ENCODE measurements around the gene MID1. TPM values are rescaled to one million over a fixed set of nuclear protein-coding genes. Genes with fewer than 3 reads are reported as not detected.

Gene MID1
- total RNA-seq, 2 experiments from 2014 or later: 0.61 to 1.1 TPM

DNA sequence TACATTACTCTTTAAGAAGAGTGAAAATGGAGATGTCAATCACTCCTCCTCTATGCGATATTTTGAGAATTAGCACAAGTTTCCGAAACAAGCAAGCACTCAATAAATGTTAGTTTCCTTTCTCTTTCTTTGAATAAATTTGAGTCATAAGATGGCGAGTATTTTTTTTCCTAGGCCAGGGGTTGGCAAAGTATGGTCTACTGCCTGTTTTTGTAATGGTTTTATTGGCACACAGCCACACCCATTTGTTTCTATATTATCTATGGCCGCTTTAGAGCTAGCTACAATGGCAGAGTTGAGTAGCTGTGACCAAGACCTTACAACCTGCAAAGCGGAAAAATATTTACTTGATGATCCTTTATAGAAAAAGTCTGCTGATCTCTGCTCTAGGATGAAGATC is 139.5 kb downstream of the MID1 start:
- no peaks in the 10 kb centered on the region for H3K9me3 Mint-ChIP-seq
- no peak for DNase-seq
- no peak for ATAC-seq
- H3K27me3 Mint-ChIP-seq: no peaks in the 10 kb centered on the region
- no peaks in the 10 kb centered on the region for H3K4me1 Mint-ChIP-seq (ENCODE audit: low read depth)
- intact Hi-C loops (cut with micrococcal nuclease): no loop called here
- H3K27ac Mint-ChIP-seq: no peak overlapping the region
- no peaks in the 10 kb centered on the region for H3K36me3 Mint-ChIP-seq (ENCODE audit: low read depth)
- TF ChIP-seq CTCF (IDR thresholded peaks at IDR 0.05): no peak
- ChIA-PET CTCF (no interaction called here), POLR2A (no interaction called here)
- no peak overlapping the region for H3K4me3 Mint-ChIP-seq

GRCh38 chrX:10479508-10479907 is 140.9 kb downstream of the MID1 start:
- intact Hi-C loops (cut with micrococcal nuclease): no loop called here
- Mint-ChIP-seq H3K4me3 (no peak overlapping the region), H3K9me3 (no peaks in the 10 kb centered on the region), H3K27ac (no peak overlapping the region), H3K4me1 (ENCODE audit: low read depth) (no peaks in the 10 kb centered on the region), H3K36me3 (ENCODE audit: low read depth) (no peaks in the 10 kb centered on the region), H3K27me3 (no peaks in the 10 kb centered on the region)
- ChIA-PET POLR2A (no interaction called here), CTCF (no interaction called here)
- DNase-seq: no peak
- no peak for TF ChIP-seq CTCF (IDR thresholded peaks at IDR 0.05)
- ATAC-seq: no peak

- Mint-ChIP-seq H3K9me3 (no peaks in the 10 kb centered on the region), H3K36me3 (ENCODE audit: low read depth) (no peaks in the 10 kb centered on the region), H3K27ac (no peak overlapping the region), H3K4me1 (ENCODE audit: low read depth) (no peaks in the 10 kb centered on the region), H3K27me3 (no peaks in the 10 kb centered on the region), H3K4me3 (no peak overlapping the region)
- ATAC-seq (no peak), DNase-seq (no peak)
- CTCF ChIA-PET: no interaction called here
- intact Hi-C loops (cut with micrococcal nuclease): no loop called here
- POLR2A ChIA-PET: no interaction called here
- TF ChIP-seq CTCF (IDR thresholded peaks at IDR 0.05): no peak
Observed at GRCh38 chrX:10477525-10477924, 142.9 kb downstream of the MID1 start.

GRCh38 chrX:10474913-10475568 is 145.3 kb downstream of the MID1 start:
- ATAC-seq (no peak), DNase-seq (no peak)
- no peaks in the 10 kb centered on the region for H3K27me3 Mint-ChIP-seq
- CTCF ChIA-PET: no interaction called here
- intact Hi-C loops (cut with micrococcal nuclease): no loop called here
- POLR2A ChIA-PET: no interaction called here
- no peaks in the 10 kb centered on the region for H3K4me1 Mint-ChIP-seq (ENCODE audit: low read depth)
- no peak overlapping the region for H3K27ac Mint-ChIP-seq
- no peaks in the 10 kb centered on the region for H3K36me3 Mint-ChIP-seq (ENCODE audit: low read depth)
- no peak overlapping the region for H3K4me3 Mint-ChIP-seq
- no peak for TF ChIP-seq CTCF (IDR thresholded peaks at IDR 0.05)
- no peaks in the 10 kb centered on the region for H3K9me3 Mint-ChIP-seq

DNA sequence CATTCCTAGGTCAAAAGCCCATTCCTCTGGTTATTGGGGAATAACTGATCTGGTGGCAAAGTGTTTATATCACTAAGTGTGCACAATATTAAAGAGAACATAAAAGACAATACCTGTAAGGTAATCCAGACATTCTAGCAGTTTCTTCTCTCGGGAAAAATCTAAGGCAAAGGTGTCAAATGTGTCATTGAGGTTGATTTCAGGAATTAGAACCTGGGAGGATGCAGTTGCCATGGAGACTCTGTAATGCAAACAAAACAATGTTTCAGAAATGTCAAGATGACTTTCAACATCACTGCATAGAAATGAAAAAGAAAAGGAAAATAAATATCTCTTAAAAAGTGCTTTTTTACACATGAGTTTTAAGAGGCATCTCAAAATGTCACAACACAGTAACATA is 145.9 kb downstream of the MID1 start:
- H3K27me3 Mint-ChIP-seq: no peaks in the 10 kb centered on the region
- TF ChIP-seq CTCF (IDR thresholded peaks at IDR 0.05): no peak
- ChIA-PET CTCF (no interaction called here), POLR2A (no interaction called here)
- H3K27ac Mint-ChIP-seq: no peak overlapping the region
- intact Hi-C loops (cut with micrococcal nuclease): no loop called here
- ATAC-seq (no peak), DNase-seq (no peak)
- no peaks in the 10 kb centered on the region for H3K4me1 Mint-ChIP-seq (ENCODE audit: low read depth)
- H3K9me3 Mint-ChIP-seq: no peaks in the 10 kb centered on the region
- no peaks in the 10 kb centered on the region for H3K36me3 Mint-ChIP-seq (ENCODE audit: low read depth)
- no peak overlapping the region for H3K4me3 Mint-ChIP-seq

All from activated CD8-positive, alpha-beta T cell treated with anti-CD3 and anti-CD28 coated beads for 36 hours (primary cell).